ENCODE data around the gene SEPTIN5. TPM values are rescaled to one million over a fixed set of nuclear protein-coding genes. Genes with fewer than 3 reads are reported as not detected.

The SEPTIN5 gene
- total RNA-seq, 1 donor from 2014 or later = 0.44 TPM

DNA sequence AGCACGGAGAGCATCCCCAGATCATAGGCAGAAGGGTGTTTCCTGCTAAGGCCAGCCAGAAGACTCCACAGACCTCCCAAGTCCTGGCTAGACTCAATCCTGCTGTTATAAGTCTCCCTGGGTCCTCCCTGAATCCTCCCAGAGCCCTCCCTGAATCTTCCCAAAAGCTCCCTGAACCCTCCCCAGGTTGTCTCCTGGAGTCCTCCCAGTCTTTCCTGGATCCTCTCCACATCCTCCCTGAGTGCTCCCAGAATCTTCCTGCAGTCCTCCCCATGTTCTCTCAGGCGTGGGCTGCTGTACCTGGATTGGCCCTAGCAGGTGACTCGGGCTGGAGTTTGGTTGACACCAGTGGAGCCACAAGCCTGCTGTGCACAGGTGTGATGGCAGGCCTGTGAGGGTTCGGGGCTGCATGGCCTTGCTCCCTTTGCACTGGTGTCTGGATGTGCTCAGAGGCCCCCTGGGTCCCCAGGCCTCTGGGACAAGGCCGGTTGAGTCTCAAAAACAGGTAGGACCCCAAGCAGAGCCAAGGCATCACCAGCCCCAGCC is 20.6 kb downstream of the SEPTIN5 start:
- Mint-ChIP-seq H3K4me1 (peaks cover 5% of the 10 kb centered on the region), H3K27ac (no peak overlapping the region), H3K4me3 (no peak overlapping the region), H3K27me3 (peaks cover 1% of the 10 kb centered on the region), H3K9me3 (no peaks in the 10 kb centered on the region), H3K36me3 (ENCODE audit: low read depth) (no peaks in the 10 kb centered on the region)
- no peak for DNase-seq
- intact Hi-C loops (cut with micrococcal nuclease) = no loop called here

DNA sequence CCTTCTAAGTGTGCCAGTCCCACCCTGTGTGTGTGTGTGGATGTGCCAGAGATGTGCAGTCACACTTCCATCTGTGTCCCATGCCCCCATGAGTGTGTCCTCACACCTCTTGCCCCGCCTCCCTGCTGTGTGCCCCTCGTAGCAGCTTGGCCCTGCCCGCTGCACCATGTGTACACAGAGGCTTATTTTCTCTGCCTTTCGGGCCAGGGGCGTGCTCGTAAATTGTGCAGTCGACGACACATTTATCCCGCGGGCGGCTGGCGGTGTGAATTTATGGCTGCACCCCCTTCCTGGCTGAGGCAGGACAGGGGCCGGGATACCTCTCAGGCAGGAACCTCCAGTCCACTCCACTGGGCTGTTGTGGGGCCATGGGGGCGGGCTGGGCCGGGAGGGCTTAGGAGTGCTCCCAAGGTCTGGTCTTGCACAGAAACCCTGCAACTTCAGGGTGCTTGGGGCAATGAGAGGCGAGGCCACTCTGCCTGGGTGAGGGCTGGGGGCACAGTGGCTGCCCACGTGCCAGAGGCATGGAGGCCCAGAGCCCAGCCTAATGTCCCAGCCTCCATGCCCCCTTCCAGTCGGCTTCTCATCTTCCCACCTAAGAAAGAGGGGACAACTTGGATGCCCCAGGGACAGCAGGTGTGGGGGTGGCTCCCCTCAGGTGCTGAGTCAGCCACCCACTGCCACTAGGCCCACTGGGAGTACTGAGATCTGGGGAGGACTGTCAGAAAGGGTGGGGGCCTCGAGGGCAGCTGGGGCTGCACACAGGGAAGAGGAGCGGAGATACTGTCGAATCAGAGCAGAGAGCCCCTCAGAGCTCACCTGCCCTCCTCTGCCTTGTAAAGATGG is 21.6 kb downstream of the SEPTIN5 start:
- Mint-ChIP-seq H3K4me1 (no peaks in the 10 kb centered on the region), H3K4me3 (no peak overlapping the region), H3K9me3 (no peaks in the 10 kb centered on the region), H3K27me3 (no peaks in the 10 kb centered on the region), H3K27ac (no peak overlapping the region), H3K36me3 (ENCODE audit: low read depth) (no peaks in the 10 kb centered on the region)
- intact Hi-C loops (cut with micrococcal nuclease) = no loop called here
- no peak for DNase-seq

DNA sequence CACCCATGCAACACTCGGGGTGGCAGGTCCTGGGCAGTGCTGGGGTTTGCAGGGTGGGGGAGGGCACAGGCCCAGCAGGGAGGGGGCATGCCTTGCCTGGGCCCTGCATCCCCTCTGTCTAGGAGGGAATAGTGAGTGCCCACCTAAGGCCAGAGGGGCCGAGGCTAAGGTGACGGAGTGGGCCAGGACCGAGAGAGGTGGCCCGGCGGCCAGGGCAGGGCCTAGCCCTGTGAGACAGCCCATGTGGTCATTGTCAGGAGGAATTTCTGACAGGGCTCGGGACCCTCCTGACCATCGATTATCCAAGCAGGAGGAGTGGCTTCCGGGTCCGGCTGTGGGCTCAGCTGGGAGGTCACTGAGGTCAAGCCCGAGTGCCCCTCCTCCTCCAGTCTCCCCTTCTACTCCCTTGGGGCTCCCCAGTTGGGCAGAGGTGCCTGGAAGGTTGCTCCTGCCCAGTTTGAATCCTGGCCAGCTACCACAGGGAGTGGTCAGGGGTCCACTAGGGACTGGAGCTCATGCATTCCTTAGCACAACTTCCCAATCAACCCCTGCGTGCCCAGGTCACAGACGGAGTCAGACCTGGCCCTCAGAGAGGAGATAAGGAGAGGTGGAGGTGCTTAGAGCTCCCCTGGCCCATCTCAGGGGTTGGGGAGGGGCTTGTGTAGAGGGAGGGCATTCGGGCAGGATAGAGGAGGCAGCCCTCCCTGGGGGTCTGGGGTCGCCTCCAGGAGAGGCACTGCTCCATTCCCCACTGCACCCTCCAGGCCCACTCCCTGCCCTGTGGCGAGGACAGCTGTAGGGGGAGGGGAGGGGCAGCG is 23.8 kb downstream of the SEPTIN5 start:
- no peak overlapping the region for H3K4me3 Mint-ChIP-seq
- H3K27me3 Mint-ChIP-seq = no peaks in the 10 kb centered on the region
- no peaks in the 10 kb centered on the region for H3K36me3 Mint-ChIP-seq (ENCODE audit: low read depth)
- H3K27ac Mint-ChIP-seq = no peak overlapping the region
- no peaks in the 10 kb centered on the region for H3K4me1 Mint-ChIP-seq
- no peaks in the 10 kb centered on the region for H3K9me3 Mint-ChIP-seq
- DNase-seq = no peak
- intact Hi-C loops (cut with micrococcal nuclease) = no loop called here

DNA sequence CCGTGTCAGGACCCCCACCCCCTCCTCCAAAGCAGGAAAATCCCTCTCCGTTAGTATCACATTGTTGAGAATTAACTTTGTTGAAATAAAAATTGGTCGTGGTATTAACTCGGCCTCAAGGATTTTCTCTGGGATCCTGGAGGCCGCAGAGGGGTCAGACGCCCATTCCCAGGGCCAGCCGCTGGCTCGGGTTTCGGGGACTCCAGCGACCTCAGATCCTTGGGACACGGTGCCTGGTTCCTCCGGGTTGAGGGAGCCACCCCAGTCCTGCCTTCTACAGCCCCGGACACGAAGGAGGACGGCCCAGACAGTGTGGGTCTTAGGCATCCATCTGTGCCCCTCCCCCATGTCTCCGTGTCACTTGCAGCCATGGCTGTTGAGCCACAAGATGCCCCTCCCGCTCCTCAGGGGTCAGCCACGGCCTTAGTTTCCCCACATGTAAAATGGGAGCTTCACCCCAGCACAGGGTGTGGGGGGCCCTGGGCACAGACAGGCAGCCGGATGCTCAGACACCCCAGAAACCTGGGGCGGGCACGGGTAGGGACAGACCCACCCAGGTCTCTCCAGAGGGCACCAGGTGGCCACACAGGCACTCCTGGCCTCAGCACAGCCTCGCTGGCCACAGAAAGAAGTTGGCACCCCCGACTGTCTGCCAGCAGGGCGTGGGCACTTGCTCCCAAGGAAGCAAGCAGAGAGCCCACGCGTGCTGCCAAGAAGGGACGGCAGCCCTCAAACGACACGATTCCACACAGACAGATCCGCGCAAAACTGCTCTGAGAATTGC is 24.6 kb downstream of the SEPTIN5 start:
- Mint-ChIP-seq H3K27me3 (no peaks in the 10 kb centered on the region), H3K4me3 (no peak overlapping the region), H3K4me1 (no peaks in the 10 kb centered on the region), H3K9me3 (no peaks in the 10 kb centered on the region), H3K27ac (no peak overlapping the region), H3K36me3 (ENCODE audit: low read depth) (no peaks in the 10 kb centered on the region)
- intact Hi-C loops (cut with micrococcal nuclease) = no loop called here
- DNase-seq = no peak

DNA sequence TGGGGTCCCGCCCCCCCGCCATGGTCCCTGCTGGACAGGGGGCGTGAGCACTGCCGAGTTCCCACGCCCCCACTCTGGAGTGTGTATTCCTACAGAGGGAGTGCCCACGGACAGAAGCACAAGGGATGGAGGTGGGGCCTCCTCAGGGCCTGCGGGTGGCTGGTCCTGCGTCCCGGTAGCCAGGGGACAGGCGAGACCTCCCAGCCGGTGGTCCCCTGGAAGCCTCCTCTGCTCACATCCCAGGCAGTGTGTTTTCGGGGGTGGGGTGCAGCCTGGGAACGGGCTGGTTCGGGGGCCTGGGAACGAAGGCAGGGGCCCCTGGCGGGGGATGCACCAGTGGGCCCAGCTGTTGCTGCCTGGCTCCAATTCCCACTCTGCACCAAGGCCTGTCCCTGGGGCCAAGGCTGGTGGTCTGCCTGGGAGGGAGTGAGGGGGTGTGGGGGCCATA is 25.2 kb downstream of the SEPTIN5 start:
- Mint-ChIP-seq H3K27me3 (no peaks in the 10 kb centered on the region), H3K36me3 (ENCODE audit: low read depth) (no peaks in the 10 kb centered on the region), H3K9me3 (no peaks in the 10 kb centered on the region), H3K4me1 (no peaks in the 10 kb centered on the region), H3K4me3 (no peak overlapping the region), H3K27ac (no peak overlapping the region)
- intact Hi-C loops (cut with micrococcal nuclease) = no loop called here
- no peak for DNase-seq

DNA sequence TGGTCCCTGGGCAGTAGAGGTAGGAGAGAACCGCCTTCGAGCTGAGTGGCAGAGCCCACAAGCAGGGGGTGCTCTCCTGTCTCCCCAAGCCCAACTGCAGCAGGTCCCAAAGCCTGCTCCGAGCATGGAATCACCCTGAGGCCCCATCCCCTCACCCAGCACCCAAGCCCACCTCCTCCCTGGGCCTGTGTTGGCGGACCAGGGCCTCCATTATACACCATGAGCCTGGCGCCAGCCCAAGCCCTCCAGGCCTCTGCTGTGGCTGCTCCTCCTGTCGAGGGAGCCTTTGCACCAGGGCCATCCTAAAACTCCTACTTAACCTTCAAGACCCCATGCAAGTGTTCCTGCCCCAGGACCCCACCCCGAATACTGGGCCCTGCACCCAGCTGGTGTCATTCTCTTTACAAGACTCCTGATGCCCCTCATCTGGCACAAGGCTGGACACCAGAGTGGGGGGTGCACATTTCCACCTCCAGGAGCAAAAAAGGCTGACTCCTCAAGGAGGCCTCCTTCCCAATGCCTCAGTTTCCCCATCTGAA is 25.7 kb downstream of the SEPTIN5 start:
- Mint-ChIP-seq H3K27me3 (no peaks in the 10 kb centered on the region), H3K4me1 (no peaks in the 10 kb centered on the region), H3K36me3 (ENCODE audit: low read depth) (no peaks in the 10 kb centered on the region), H3K4me3 (no peak overlapping the region), H3K9me3 (no peaks in the 10 kb centered on the region), H3K27ac (no peak overlapping the region)
- intact Hi-C loops (cut with micrococcal nuclease) = no loop called here
- no peak for DNase-seq

DNA sequence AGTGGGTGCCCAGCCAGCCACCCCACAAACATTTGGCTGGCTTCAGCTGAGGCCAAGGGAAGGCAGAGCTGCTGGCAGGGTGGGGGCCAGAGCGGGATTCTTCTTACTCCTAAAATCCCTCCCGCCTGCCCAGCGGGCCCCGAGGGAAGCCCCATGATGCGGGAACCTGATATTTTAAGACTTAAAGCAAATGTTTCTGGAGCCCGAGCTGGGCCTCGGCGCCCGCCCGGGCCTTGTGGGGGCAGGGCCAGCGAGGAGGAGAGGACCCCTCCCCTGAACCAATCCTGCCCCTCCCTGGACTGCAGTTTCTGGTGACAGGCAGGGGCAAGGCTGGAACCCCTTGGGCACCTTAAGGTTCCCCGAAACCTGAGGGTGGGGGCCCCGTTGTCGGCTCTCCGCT is 26.3 kb downstream of the SEPTIN5 start:
- DNase-seq = no peak
- no peaks in the 10 kb centered on the region for H3K36me3 Mint-ChIP-seq (ENCODE audit: low read depth)
- H3K4me1 Mint-ChIP-seq = no peaks in the 10 kb centered on the region
- H3K27me3 Mint-ChIP-seq = no peaks in the 10 kb centered on the region
- no peak overlapping the region for H3K4me3 Mint-ChIP-seq
- no peaks in the 10 kb centered on the region for H3K9me3 Mint-ChIP-seq
- intact Hi-C loops (cut with micrococcal nuclease) = no loop called here
- H3K27ac Mint-ChIP-seq = no peak overlapping the region

DNA sequence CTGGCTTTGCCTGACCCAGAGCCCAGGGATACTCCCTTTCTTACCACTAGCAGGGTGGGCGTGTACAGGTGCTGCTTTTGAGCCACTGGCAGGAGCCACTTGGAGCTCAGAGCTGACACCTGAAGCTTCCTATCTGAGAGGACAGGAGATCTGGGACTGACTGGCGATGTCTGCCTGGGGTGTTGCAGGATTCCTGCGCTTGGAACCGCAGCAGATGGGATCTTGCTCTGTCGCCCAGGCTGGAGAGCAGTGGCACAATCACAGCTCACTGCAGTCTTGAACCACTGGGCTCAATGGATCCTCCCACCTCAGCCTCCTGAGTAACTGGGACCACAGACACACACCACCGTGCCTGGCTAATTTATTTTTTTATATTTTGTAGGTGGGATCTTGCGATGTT is 26.8 kb downstream of the SEPTIN5 start:
- intact Hi-C loops (cut with micrococcal nuclease) = no loop called here
- no peaks in the 10 kb centered on the region for H3K27me3 Mint-ChIP-seq
- H3K4me3 Mint-ChIP-seq = no peak overlapping the region
- DNase-seq = no peak
- H3K4me1 Mint-ChIP-seq = no peaks in the 10 kb centered on the region
- no peaks in the 10 kb centered on the region for H3K36me3 Mint-ChIP-seq (ENCODE audit: low read depth)
- H3K9me3 Mint-ChIP-seq = no peaks in the 10 kb centered on the region
- no peak overlapping the region for H3K27ac Mint-ChIP-seq

DNA sequence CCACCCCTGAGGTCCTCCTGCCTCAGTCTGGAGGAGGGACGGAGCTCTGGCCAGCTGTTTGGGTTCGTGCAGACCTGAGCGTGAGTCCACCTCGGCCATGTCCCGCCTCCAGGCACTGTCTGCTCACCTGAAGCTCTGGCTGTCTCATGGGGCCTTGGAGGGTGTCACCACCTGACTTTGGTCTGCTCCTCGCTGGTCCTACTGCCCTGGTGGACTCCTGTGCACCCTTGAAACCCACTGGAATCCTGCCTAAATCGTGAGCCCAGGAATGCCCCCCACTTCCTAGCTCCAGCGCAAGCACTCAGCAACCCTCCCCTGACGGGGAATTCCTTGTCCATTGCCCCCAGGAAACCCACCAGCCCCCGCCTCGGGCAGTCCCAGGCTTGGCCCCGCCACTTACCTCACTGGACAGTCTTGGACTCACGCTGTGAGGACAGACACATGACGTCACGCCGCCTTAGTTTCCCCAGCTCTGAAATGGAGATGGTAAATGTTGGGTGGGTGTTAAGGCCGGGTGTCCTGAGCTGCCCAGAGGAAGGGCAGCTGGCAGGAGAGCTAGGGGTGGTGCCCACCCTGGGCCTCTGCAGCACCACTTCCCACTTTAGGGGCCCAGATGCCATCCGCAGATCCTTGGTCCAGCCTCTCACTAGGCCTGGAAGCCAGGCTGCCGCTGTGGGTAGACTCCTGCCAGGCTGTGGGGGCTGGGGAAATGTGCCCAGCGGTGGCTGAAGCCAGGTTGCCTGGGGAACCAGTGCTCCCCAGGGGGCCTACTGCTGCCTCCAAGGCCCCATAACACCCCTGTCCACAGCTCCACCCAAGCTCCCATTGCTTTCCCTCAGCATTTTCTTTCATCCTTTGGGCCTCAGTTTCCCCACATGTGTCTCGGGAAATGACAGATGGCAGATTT is 28.1 kb downstream of the SEPTIN5 start:
- H3K4me1 Mint-ChIP-seq = no peaks in the 10 kb centered on the region
- H3K27me3 Mint-ChIP-seq = no peaks in the 10 kb centered on the region
- H3K4me3 Mint-ChIP-seq = no peak overlapping the region
- H3K9me3 Mint-ChIP-seq = no peaks in the 10 kb centered on the region
- H3K36me3 Mint-ChIP-seq (ENCODE audit: low read depth) = no peaks in the 10 kb centered on the region
- no peak for DNase-seq
- intact Hi-C loops (cut with micrococcal nuclease) = no loop called here
- no peak overlapping the region for H3K27ac Mint-ChIP-seq

DNA sequence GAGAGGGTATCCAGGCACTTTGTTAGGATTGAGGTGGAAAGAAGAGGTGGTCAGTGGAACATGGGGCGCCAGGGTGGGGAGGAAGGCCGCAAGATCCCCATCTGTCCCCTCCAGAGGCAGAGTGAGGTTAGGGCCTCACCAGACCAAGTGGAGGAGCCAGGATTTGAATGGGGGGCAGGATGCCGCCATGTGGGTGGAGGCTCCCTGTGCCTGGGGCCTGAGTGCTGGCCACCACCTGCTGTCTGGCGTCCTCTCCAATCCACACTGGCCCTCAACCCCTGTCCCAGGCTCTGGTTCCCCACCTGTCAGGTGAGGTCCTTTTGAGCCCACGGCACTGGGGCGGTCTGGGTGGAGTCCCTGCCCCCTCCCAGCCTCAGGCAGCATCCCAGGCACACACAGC is 28.8 kb downstream of the SEPTIN5 start:
- Mint-ChIP-seq H3K36me3 (ENCODE audit: low read depth) (no peaks in the 10 kb centered on the region), H3K27ac (no peak overlapping the region), H3K4me3 (no peak overlapping the region), H3K4me1 (no peaks in the 10 kb centered on the region), H3K27me3 (no peaks in the 10 kb centered on the region), H3K9me3 (no peaks in the 10 kb centered on the region)
- DNase-seq = no peak
- intact Hi-C loops (cut with micrococcal nuclease) = no loop called here

DNA sequence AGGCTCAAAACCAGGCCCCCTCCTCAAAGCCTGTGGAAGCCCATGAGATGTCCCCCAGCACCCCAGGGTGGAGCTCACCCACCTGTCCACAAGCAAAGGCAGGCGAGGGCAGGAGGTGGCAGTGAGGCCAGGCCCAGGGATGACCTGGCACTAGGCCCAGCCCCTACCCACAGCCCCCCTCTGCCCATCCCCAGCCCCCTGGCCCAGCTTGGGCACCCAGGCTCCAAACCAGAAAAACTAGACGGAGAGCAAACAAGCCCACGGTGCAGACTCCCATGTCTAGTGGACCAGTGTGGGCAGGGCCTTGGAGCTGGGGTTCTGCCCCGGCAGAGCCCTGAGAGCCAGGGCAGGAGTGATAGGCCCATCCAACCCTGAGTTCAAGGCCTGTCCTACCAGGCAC is 29.3 kb downstream of the SEPTIN5 start:
- H3K36me3 Mint-ChIP-seq (ENCODE audit: low read depth) = no peaks in the 10 kb centered on the region
- intact Hi-C loops (cut with micrococcal nuclease) = no loop called here
- no peak overlapping the region for H3K4me3 Mint-ChIP-seq
- H3K27ac Mint-ChIP-seq = no peak overlapping the region
- DNase-seq = no peak
- H3K4me1 Mint-ChIP-seq = no peaks in the 10 kb centered on the region
- H3K9me3 Mint-ChIP-seq = no peaks in the 10 kb centered on the region
- no peaks in the 10 kb centered on the region for H3K27me3 Mint-ChIP-seq

DNA sequence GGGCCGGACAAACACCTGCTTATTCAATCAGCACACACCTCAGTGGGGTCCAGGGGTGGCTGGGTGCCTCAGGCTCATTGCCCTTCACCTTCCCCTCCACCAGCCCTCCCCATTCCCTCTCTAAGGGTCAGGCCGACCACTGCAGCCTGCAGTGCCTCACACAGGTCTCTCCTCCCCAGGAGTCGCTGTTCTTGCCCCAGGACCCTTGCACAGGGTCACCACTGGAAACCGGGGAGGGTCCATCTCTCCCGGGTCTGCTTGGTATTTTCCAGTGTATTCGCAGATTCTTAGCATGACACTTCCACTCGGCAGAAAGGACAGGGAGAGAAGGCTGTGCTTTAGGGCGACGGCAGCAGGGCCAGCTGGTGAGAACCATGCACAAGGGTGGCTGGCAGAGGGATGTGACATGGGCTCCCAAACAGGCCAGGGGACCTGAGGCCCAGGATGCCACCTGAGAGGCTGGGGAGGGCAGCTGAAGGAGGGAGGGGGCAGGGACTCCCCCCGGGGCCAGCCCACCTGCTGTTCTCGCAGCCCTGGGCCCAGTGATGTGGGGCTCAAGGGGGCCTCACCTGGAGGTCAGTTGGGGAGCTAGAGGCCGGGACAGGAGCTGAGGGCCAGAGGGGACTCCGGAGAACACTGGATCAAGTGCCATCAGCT is 30.2 kb downstream of the SEPTIN5 start:
- Mint-ChIP-seq H3K27me3 (no peaks in the 10 kb centered on the region), H3K9me3 (no peaks in the 10 kb centered on the region), H3K27ac (no peak overlapping the region), H3K4me1 (no peaks in the 10 kb centered on the region), H3K4me3 (no peak overlapping the region), H3K36me3 (ENCODE audit: low read depth) (no peaks in the 10 kb centered on the region)
- intact Hi-C loops (cut with micrococcal nuclease) = no loop called here
- no peak for DNase-seq

Data from activated CD4-positive, alpha-beta T cell treated with anti-CD3 and anti-CD28 coated beads, Interleukin-2, amount 10 ng/mL, durations not matched to agents 24 days and 14 days (primary cell).